GM20000 (cell line): ENCODE results near the gene IQGAP2.

Experiments
- DNase-seq: peaks from one replicate; pipeline ENCODE4 v3.0.0; 2012; ENCODE audit warnings: low spot score
- CTCF ChIP-seq: IDR thresholded peaks from 2 replicates; pipeline ENCODE4 v1.5.1; 2012; ENCODE audit warnings: mild to moderate bottlenecking, control low read depth; ENCODE audit errors: extremely low read depth, missing control alignments

IQGAP2 gene

GRCh38 chr5:76490960-76491359, 87.9 kb downstream of the IQGAP2 start:
- no peak for DNase-seq
- no peak for TF ChIP-seq CTCF

GRCh38 chr5:76492819-76493189, 89.7 kb downstream of the IQGAP2 start:
- TF ChIP-seq CTCF = no peak
- no peak for DNase-seq

GRCh38 chr5:76493190-76493837, 90.2 kb downstream of the IQGAP2 start:
- no peak for TF ChIP-seq CTCF
- no peak for DNase-seq

GRCh38 chr5:76494201-76494600, 91.1 kb downstream of the IQGAP2 start:
- DNase-seq = no peak
- no peak for TF ChIP-seq CTCF

- TF ChIP-seq CTCF = no peak
- DNase-seq = no peak
Measured at GRCh38 chr5:76495870-76496269, 92.8 kb downstream of the IQGAP2 start.

- TF ChIP-seq CTCF = no peak
Measured at GRCh38 chr5:76497065-76497460, 94.0 kb downstream of the IQGAP2 start.

GRCh38 chr5:76497986-76498717, 95.1 kb downstream of the IQGAP2 start:
- no peak for DNase-seq
- no peak for TF ChIP-seq CTCF

More at GRCh38 chr5:76497065-76497460, 94.0 kb downstream of the IQGAP2 start:
- no peak for DNase-seq
